ENCODE measurements around the gene ANKK1. TPM values are rescaled to one million over a fixed set of nuclear protein-coding genes. Genes with fewer than 3 reads are reported as not detected.

The ANKK1 gene
- total and polyA plus RNA-seq, 2 of the 8 experiments (the other 6 are each of a cell fraction or from before 2014, with no cell fraction given): 0.11 TPM; not detected in 1

GRCh38 chr11:113393501-113393985 lies 6.0 kb downstream of the ANKK1 start:
- Histone ChIP-seq H4K91ac (replicated peaks; ENCODE audit: insufficient read length, low read length) (no peak overlapping the region), H3K4me2 (ENCODE audit: insufficient read depth in 1 of 2, low read depth in 2 of 2, low read length in 2 of 2) (no peak overlapping the region), H4K20me1 (replicated peaks in 1 of 2; ENCODE audit: control insufficient read depth in 1 of 2, insufficient read depth in 2 of 2, low read length in 2 of 2) (no peaks in the 10 kb centered on the region), H3K23me2 (ENCODE audit: low read depth, low read length) (no peaks in the 10 kb centered on the region), H2AK5ac (ENCODE audit: low read depth, low read length) (no peak overlapping the region), H3K79me2 (ENCODE audit: control insufficient read depth in 1 of 2, insufficient read depth in 2 of 2, low read length in 2 of 2) (no peaks in the 10 kb centered on the region), H2BK12ac (ENCODE audit: low read depth, low read length) (no peak overlapping the region), H3K14ac (ENCODE audit: insufficient read length) (no peak overlapping the region), H3K4me3 (ENCODE audit: extremely low read depth in 1 of 4, insufficient read depth in 2 of 4, low read depth in 3 of 4, low read length in 4 of 4) (no peak overlapping the region), H4K5ac (ENCODE audit: insufficient read length, low read depth, low read length) (no peak overlapping the region), H2AFZ (ENCODE audit: low read length) (no peak overlapping the region), H3K18ac (ENCODE audit: extremely low read depth, low read length) (no peak overlapping the region), H3K27me3 (replicated peaks in 1 of 4; ENCODE audit: control insufficient read depth in 3 of 4, extremely low read depth in 1 of 4, insufficient read depth in 3 of 4, low read length in 3 of 4) (no peaks in the 10 kb centered on the region), H3K9ac (replicated peaks in 1 of 4; ENCODE audit: extremely low read depth in 1 of 4, low read depth in 3 of 4, low read length in 3 of 4) (no peak overlapping the region), H2BK120ac (replicated peaks; ENCODE audit: low read depth, low read length) (no peak overlapping the region), H3K4me1 (replicated peaks in 1 of 4; ENCODE audit: control insufficient read depth in 3 of 4, insufficient read depth in 4 of 4, low read length in 3 of 4) (peaks cover 0 to 4% (median 0%) of the 10 kb centered on the region in 4 experiments; a peak in 1 of 7 replicates), H2BK20ac (ENCODE audit: low read length) (no peak overlapping the region), H2BK5ac (ENCODE audit: low read depth, low read length) (no peak overlapping the region), H3K27ac (ENCODE audit: low read depth, low read length) (no peak overlapping the region), H4K8ac (ENCODE audit: extremely low read depth, insufficient read depth, low read length) (no peak overlapping the region), H3K9me3 (ENCODE audit: insufficient read depth in 2 of 2, low read depth in 1 of 2, low read length in 1 of 2) (no peaks in the 10 kb centered on the region), H2BK15ac (ENCODE audit: low read length) (no peak overlapping the region), H3K79me1 (ENCODE audit: low read depth, low read length) (no peaks in the 10 kb centered on the region), H3K23ac (ENCODE audit: insufficient read length) (no peak overlapping the region), H3K36me3 (ENCODE audit: control insufficient read depth in 2 of 4, insufficient read depth in 4 of 4, low read length in 3 of 4) (no peaks in the 10 kb centered on the region), H3K56ac (replicated peaks; ENCODE audit: insufficient read length, low read depth, low read length) (no peak overlapping the region), H3K4ac (replicated peaks; ENCODE audit: insufficient read length, low read depth, low read length) (no peak overlapping the region)
- TF ChIP-seq JUND (IDR thresholded peaks at IDR 0.05; ENCODE audit: low read length) (no peak), SUZ12 (IDR thresholded peaks at IDR 0.05; ENCODE audit: low read length) (no peak), SP4 (IDR thresholded peaks at IDR 0.05; ENCODE audit: low read length) (no peak), BRCA1 (IDR thresholded peaks at IDR 0.05; ENCODE audit: low read depth, low read length) (no peak), RAD21 (IDR thresholded peaks at IDR 0.05 in 1 of 2, conservative IDR thresholded peaks at IDR 0.05 in 1 of 2; ENCODE audit: low read depth in 2 of 2, low read length in 2 of 2) (no peak), ASH2L (IDR thresholded peaks at IDR 0.05; ENCODE audit: low read length) (no peak), PHF8 (conservative IDR thresholded peaks at IDR 0.05; ENCODE audit: low read depth, low read length) (no peak)
- ChIA-PET POLR2A (ENCODE audit: partially characterized antibody) (no interaction called here), CTCF (ENCODE audit: partially characterized antibody) (interaction anchor here (0.9 to 1.2 kb wide), 3 partner anchors 8 to 335 kb away, joined by 3 read pairs; no protein-coding TSS in a partner anchor)
- WGBS, 2 experiments (ENCODE audit: extremely low coverage in 1 of 2, insufficient coverage in 1 of 2, insufficient read length in 1 of 2, insufficient replicate concordance in 2 of 2, low coverage in 1 of 2, low lambda C conversion rate in 2 of 2, missing lambda C conversion rate in 1 of 2): 73% methylated on average over 8 of the region's 8 CpGs; no CpG with 5 or more reads in 1 of the 2 experiments
- FAIRE-seq (no peak), DNase-seq (ENCODE audit: low read depth in 1 of 2, low spot score in 2 of 2) (no peak)
